MCF 10A (cell line): ENCODE measurements around the gene SORCS1. TPM values are rescaled to one million over a fixed set of nuclear protein-coding genes. Genes with fewer than 3 reads are reported as not detected.

ENCODE experiments used
- BruUV-seq: library from RNA; stranded (reverse); fragments of 400-500 nt; replicated peaks from 2 replicates; lab custom pipeline; 2021; lab: Mats Ljungman, UMichigan
- CTCF ChIA-PET: fragments of 300-600 bp; sonication (Branson Sonifier 250); formaldehyde crosslinking; extraction: SDS; loops from one replicate; lab custom pipeline; 2021; ENCODE audit warnings: antibody characterized with exemption, inconsistent platforms; lab: Yijun Ruan, JAX
- POLR2A ChIA-PET: fragments of 300-600, 350-650 bp; sonication (Branson Sonifier 250); formaldehyde crosslinking; extraction: SDS; loops from one replicate; lab custom pipeline; 2020; ENCODE audit warnings: antibody characterized with exemption, inconsistent platforms; lab: Yijun Ruan, JAX
- DNase-seq: peaks from one replicate; pipeline ENCODE4 v3.0.0-alpha.2; 2018; ENCODE audit not compliant: unreplicated experiment
- H3K27ac Mint-ChIP-seq: one replicate; pipeline ENCODE4 v1.8.0; 2022; ENCODE audit warnings: mild to moderate bottlenecking, low read depth, mixed read lengths; ENCODE audit not compliant: unreplicated experiment
- H3K27me3 Mint-ChIP-seq: one replicate; pipeline ENCODE4 v1.8.0; 2022; ENCODE audit warnings: mixed read lengths; ENCODE audit not compliant: insufficient read depth, unreplicated experiment
- H3K36me3 Mint-ChIP-seq: one replicate; pipeline ENCODE4 v1.8.0; 2022; ENCODE audit warnings: mild to moderate bottlenecking, moderate library complexity, mixed read lengths; ENCODE audit not compliant: insufficient read depth, unreplicated experiment
- H3K4me1 Mint-ChIP-seq: one replicate; pipeline ENCODE4 v1.8.0; 2022; ENCODE audit warnings: mixed read lengths; ENCODE audit not compliant: insufficient read depth, unreplicated experiment
- H3K4me3 Mint-ChIP-seq: one replicate; pipeline ENCODE4 v1.8.0; 2022; ENCODE audit warnings: mild to moderate bottlenecking, moderate library complexity, mixed read lengths; ENCODE audit not compliant: unreplicated experiment
- H3K9me3 Mint-ChIP-seq: one replicate; pipeline ENCODE4 v1.8.0; 2022; ENCODE audit warnings: mixed read lengths; ENCODE audit not compliant: unreplicated experiment
- intact Hi-C: fragments of 100-400 bp; cut with micrococcal nuclease; formaldehyde crosslinking; loops from 2 replicates; pipeline ENCODE4 v1.14.1; 2022
- total RNA-seq: library from RNA; stranded (reverse); gene quantifications from 2 replicates; pipeline ENCODE4 v1.2.3, GENCODE V29; 2022
- TF ChIP-seq, protein P1 (sequence below): fragments of 200-600 bp; IDR thresholded peaks from one replicate; pipeline ENCODE4 v1.8.0; 2022; ENCODE audit warnings: antibody characterized with exemption, mild to moderate bottlenecking; ENCODE audit not compliant: unreplicated experiment

SORCS1 gene
- total RNA-seq, 1 experiment from 2014 or later: 0.54 TPM

DNA sequence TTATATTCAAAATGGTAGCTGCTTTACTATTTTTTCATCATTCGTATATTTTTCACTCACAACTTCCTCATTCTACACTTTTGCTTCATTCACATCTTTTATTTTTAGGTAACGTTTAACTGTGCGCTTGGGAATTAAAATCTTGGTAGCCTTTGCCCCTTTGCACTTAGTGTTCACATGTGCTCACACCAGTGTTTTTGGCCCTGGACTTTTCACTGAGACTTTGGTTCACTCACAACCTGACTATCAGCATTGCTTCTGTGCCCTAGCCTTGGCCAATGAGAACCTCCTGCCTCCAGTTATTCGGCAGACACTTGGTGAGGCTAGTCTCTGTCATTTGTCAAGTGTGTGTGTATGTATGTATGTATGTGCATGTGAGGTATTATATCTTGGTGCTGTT lies 596.9 kb downstream of the SORCS1 start:
- BruUV-seq: no TSS peak
- Mint-ChIP-seq H3K4me3 (no peak overlapping the region), H3K4me1 (peaks cover 22% of the 10 kb centered on the region), H3K9me3 (no peaks in the 10 kb centered on the region), H3K27me3 (no peaks in the 10 kb centered on the region), H3K27ac (peak overlapping the region; percentile 51), H3K36me3 (no peaks in the 10 kb centered on the region)
- intact Hi-C loops: no loop called here
- no peak for DNase-seq
- ChIA-PET CTCF (no interaction called here), POLR2A (interaction anchor here (1.3 kb wide), 1 partner anchor 60 kb away, joined by 4 read pairs; no protein-coding TSS in a partner anchor)
- TF ChIP-seq, protein P1, sequence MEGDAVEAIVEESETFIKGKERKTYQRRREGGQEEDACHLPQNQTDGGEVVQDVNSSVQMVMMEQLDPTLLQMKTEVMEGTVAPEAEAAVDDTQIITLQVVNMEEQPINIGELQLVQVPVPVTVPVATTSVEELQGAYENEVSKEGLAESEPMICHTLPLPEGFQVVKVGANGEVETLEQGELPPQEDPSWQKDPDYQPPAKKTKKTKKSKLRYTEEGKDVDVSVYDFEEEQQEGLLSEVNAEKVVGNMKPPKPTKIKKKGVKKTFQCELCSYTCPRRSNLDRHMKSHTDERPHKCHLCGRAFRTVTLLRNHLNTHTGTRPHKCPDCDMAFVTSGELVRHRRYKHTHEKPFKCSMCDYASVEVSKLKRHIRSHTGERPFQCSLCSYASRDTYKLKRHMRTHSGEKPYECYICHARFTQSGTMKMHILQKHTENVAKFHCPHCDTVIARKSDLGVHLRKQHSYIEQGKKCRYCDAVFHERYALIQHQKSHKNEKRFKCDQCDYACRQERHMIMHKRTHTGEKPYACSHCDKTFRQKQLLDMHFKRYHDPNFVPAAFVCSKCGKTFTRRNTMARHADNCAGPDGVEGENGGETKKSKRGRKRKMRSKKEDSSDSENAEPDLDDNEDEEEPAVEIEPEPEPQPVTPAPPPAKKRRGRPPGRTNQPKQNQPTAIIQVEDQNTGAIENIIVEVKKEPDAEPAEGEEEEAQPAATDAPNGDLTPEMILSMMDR: no peak

DNA sequence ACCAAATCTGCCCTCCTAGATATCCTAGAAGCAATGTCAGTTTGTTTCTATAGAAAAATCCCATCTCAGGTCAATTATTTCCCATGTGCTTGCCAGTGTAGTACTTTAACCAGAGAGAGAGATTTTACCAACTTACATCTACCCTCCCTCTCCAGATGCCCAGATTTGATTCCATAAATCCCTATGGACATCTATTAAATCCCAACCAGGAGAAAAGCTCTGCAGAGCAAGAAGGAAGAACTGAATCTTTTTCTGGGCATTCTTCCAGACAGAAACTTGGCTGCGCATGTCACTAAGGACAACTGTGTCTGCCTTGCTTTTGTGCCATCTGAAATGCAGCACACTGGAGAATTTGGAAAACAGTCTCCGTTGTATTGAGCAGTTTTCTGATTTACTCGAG lies 597.6 kb downstream of the SORCS1 start:
- TF ChIP-seq, protein P1: no peak
- POLR2A ChIA-PET: interaction anchor here (1.3 kb wide), 1 partner anchor 59 kb away, joined by 4 read pairs; no protein-coding TSS in a partner anchor
- CTCF ChIA-PET: interaction anchor here (0.7 to 1.2 kb wide), 2 partner anchors 10 to 140 kb away, joined by 3 to 4 read pairs; no protein-coding TSS in a partner anchor
- H3K27ac Mint-ChIP-seq: no peak overlapping the region
- H3K4me3 Mint-ChIP-seq: no peak overlapping the region
- peaks cover 21% of the 10 kb centered on the region for H3K4me1 Mint-ChIP-seq
- intact Hi-C loops: no loop called here
- no peaks in the 10 kb centered on the region for H3K9me3 Mint-ChIP-seq
- no peaks in the 10 kb centered on the region for H3K36me3 Mint-ChIP-seq
- no peak for DNase-seq
- H3K27me3 Mint-ChIP-seq: no peaks in the 10 kb centered on the region
- BruUV-seq: no TSS peak

DNA sequence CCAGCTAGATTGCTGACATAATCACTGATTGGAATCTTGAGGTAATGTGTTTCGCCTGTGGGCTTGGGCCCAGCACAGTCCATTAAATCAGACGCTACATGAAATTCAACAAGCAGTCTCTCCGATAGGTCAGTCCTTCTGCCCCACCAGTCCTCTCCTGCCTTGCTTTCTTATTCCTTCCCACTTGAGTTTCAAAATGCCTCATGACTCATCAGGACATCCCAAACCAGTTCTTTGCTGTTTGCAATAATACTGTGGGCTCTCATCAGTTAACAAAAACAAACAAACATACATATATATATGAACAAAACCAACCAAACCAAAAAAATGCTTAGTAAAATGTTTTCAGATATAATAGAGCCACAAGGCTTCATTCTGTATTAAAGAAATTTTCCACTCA lies 599.0 kb downstream of the SORCS1 start:
- TF ChIP-seq, protein P1: no peak
- no peaks in the 10 kb centered on the region for H3K27me3 Mint-ChIP-seq
- no peaks in the 10 kb centered on the region for H3K36me3 Mint-ChIP-seq
- POLR2A ChIA-PET: no interaction called here
- DNase-seq: peak; percentile 89
- H3K4me3 Mint-ChIP-seq: no peak overlapping the region
- CTCF ChIA-PET: interaction anchor here (0.8 kb wide), 1 partner anchor 133 kb away, joined by 3 read pairs; no protein-coding TSS in a partner anchor
- BruUV-seq: no TSS peak
- peak overlapping the region; percentile 64 for H3K27ac Mint-ChIP-seq
- intact Hi-C loops: no loop called here
- H3K4me1 Mint-ChIP-seq: peaks cover 31% of the 10 kb centered on the region
- no peaks in the 10 kb centered on the region for H3K9me3 Mint-ChIP-seq

DNA sequence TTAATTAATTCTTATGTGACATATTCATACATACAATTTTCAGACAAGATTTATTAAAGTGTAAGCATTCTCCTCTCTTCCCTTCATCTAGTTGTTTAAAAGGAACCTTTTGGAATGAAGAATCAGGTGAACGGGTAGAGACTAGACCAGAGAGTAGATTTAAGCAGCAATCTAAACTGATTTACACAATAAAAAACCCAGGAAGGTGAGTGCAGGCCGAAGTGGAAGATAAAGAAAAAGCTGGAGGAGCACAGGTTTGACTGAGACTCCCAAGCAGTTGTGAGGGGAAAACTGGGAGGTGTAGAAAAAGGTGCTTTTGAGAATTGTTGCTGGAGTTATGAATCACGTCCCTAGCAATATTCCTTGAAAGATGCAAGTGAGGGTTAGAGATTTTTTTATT lies 601.1 kb downstream of the SORCS1 start:
- TF ChIP-seq, protein P1: no peak
- POLR2A ChIA-PET: interaction anchor here (0.6 kb wide), 1 partner anchor 148 kb away, joined by 3 read pairs; no protein-coding TSS in a partner anchor
- no peak overlapping the region for H3K27ac Mint-ChIP-seq
- no peak overlapping the region for H3K4me3 Mint-ChIP-seq
- no peaks in the 10 kb centered on the region for H3K27me3 Mint-ChIP-seq
- CTCF ChIA-PET: interaction anchor here (1.5 kb wide), 1 partner anchor 137 kb away, joined by 5 read pairs; no protein-coding TSS in a partner anchor
- no peaks in the 10 kb centered on the region for H3K36me3 Mint-ChIP-seq
- intact Hi-C loops: no loop called here
- no TSS peak for BruUV-seq
- H3K9me3 Mint-ChIP-seq: no peaks in the 10 kb centered on the region
- peaks cover 47% of the 10 kb centered on the region for H3K4me1 Mint-ChIP-seq
- no peak for DNase-seq
